ENCODE results near the gene EIF4B. TPM values are rescaled to one million over a fixed set of nuclear protein-coding genes. Genes with fewer than 3 reads are reported as not detected.
A peak's percentile ranks its signal among the peaks of the same experiment; 100 is the strongest.

EIF4B gene
- total and polyA plus RNA-seq, 2 of the 13 experiments (the other 11 are each of a cell fraction or from before 2014, with no cell fraction given) = 416 to 548 TPM

GRCh38 chr12:52975204-52975603, 31.1 kb upstream of the EIF4B start (continued):
- no peak for TF ChIP-seq HOXA9 (CRISPR knock-in tag; IDR thresholded peaks at IDR 0.05; ENCODE audit: borderline replicate concordance)
- 0 out of 2 replicates have a peak, but pooled peaks have one; percentile 28 for TF ChIP-seq AHDC1 (CRISPR knock-in tag; IDR thresholded peaks at IDR 0.05; ENCODE audit: borderline replicate concordance)
- no peak for TF ChIP-seq NFATC3 (CRISPR knock-in tag; IDR thresholded peaks at IDR 0.05)
- TF ChIP-seq ZEB1 (IDR thresholded peaks at IDR 0.05; ENCODE audit: insufficient replicate concordance, low read depth) = no peak
- TF ChIP-seq TOPORS (CRISPR knock-in tag; IDR thresholded peaks at IDR 0.05) = no peak
- TF ChIP-seq ZNF839 (CRISPR knock-in tag; IDR thresholded peaks at IDR 0.05; ENCODE audit: borderline replicate concordance) = no peak
- no peak for TF ChIP-seq CREB1 (IDR thresholded peaks at IDR 0.05)
- peak; percentile 51; the same call in 1 of the 2 replicates for TF ChIP-seq CREB1 (CRISPR knock-in tag; IDR thresholded peaks at IDR 0.05)
- peak; percentile 33; the same call in 1 of the 2 replicates for TF ChIP-seq MED1 (CRISPR knock-in tag; IDR thresholded peaks at IDR 0.05)
- TF ChIP-seq MYNN (CRISPR knock-in tag; IDR thresholded peaks at IDR 0.05; ENCODE audit: low read depth) = no peak
- TF ChIP-seq CTCF (CRISPR knock-in tag; IDR thresholded peaks at IDR 0.05) = peak; percentile 63
- no peak for TF ChIP-seq SIX4 (CRISPR knock-in tag; IDR thresholded peaks at IDR 0.05)
- no peak for TF ChIP-seq BCLAF1 (IDR thresholded peaks at IDR 0.05)
- TF ChIP-seq HNF1B (CRISPR knock-in tag; IDR thresholded peaks at IDR 0.05) = 0 out of 2 replicates have a peak, but pooled peaks have one; percentile 31
- TF ChIP-seq ZMYM3 (CRISPR knock-in tag; IDR thresholded peaks at IDR 0.05) = no peak
